Colon (tissue), 2 donors: ENCODE measurements around the gene ESPL1.

Experiments used
- FAIRE-seq: peaks from 2 replicates; lab custom pipeline; 2012; peaks lifted over from hg19 to GRCh38; lab: Jason Lieb, UNC
- donor health status: control.
- donor health status: control.

The ESPL1 gene

DNA sequence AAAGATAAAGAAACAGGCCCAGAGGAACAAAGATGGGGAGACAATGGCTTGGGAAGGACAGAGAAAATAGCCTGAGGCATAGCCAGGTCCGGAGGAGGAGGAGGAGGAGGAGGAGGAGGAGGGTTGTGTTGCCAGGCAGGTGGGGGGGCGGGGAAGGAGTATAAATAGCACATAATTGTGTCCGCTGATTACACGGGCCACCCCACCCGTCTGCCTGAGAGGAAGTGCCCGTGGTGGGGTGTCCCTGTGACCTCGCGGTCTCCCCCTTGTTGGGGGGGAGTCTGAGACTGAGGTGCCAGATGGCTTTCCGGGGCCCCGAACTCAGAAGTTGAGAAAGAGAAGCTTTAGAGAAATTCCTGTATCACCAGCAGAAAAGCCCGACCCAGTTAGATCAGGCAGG is 69.9 kb downstream of the ESPL1 start:
- FAIRE-seq, result no peak

DNA sequence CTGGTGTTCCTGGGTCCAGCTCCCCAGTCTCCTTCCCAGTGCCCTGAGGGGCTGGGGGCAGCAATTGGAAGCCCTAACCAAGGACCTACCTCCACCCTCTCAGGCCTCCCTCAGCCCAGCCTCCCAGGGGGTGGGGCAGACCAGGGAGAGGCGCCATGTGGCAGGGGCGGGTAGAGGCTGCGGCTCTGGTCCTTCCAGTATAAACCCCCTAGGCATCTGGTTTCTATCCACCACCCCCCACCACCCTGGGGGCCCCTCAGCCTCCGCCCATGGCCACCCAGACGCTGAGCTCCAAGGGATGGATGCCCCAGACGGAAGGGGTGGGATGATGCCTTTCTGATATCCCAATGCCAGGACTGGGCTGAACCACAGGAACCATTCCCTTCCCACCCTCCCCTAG is 70.8 kb downstream of the ESPL1 start:
- no peak for FAIRE-seq

DNA sequence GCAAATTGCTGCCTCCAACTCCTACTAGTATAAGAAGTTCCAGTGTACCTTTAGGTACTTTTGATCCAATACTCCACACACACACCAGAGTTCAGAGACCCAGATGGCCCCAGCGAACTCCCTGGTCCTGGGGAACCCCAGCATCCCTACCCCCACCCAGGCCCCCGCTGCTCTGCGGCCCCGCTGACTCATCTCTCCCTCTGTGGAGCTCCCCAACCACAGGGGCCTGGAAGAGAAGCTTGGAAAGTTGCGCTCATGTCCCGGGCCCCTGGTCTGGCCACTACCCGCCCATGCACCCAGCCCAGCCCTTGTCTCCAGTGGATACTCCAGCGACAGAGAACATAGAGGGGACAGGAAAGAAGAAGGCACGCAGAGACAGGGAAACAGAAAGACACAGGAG is 72.3 kb downstream of the ESPL1 start:
- FAIRE-seq, result no peak
